Stimulated activated CD8-positive, alpha-beta memory T cell treated with anti-CD3 and anti-CD28 coated beads, Interleukin-7, amount 100 ng/mL, for 1 hour (primary cell): ENCODE results near the gene AP5S1.

Experiments used
- DNase-seq, 2 donors: peaks; one replicate each; pipeline ENCODE4 v3.0.0-alpha.2; 2020; ENCODE audit warnings: low read depth in 2 of 2

AP5S1 gene

DNA sequence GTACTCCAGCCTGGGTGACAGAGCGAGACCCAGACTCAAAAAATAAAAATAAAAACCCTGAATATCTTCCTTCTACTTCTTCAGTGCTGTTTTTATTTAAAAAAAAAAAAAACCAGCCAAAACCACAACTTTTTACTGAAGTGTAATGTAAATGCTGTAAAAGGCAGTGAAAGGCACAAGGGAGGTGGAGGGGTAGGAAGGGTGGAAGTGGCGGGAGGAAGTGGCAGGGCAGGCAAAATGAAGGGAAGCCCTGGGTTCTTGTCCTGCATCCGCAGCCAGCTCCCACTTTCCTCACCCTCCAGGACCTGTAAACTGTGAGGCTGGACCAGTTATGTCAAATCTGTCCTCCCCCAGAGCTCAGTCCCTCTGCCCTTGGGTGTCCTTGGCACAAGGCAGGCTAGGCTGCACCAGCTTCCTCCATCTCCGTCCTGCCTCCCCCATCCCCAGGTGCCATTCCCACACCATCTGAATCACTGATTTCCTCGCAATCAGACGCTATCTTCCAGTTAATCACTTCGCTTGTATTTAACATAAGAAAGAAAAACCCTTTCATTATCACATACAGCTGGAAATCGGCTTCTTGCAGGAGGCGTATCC is 55.1 kb downstream of the AP5S1 start:
- DNase-seq: no peak

DNA sequence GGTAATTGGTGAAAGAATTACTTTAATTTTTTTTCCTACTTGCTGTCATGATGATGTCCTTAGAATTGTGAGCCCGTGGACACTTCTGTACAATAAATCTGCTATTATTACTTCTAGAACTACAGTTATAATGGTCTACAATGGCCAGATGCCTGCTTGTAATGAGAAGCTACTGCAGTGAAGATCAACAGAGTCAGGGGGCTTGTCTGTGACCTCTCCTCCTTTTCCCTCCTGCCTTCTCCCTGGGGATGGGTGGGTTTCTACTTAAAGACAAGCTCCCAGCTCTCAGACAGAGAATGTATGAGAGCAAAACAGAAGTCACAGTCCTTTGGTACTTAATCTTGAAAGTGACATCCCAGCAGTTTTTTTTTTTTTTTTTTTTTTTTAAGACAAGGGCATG is 55.7 kb downstream of the AP5S1 start:
- no peak for DNase-seq

DNA sequence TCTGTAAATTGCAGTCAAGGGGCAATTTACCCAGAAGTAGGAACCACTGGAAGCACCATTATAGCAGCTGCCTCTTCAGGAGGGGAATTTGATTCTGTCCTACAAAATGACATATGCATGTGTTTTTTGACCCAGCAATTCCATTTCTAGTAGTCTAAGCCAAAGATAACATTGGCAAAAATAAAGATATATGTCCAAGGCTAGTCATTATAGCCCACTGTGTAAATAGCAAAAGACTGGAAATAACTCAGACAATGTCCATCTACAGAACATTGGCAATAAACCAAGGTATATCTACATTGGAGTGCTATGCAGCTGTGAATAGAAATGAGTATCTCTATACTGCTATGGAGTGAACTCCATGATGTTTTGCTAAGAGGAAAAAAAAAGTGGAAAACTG is 56.3 kb downstream of the AP5S1 start:
- no peak for DNase-seq
